ENCODE data around the gene TRAIP.
"Not testable (repeated sequence)": the region's sequence is repeated elsewhere in the genome, so short reads cannot be mapped to it uniquely, and the experiment has no call there.

Gene TRAIP

GRCh38 chr3:49844464-49845183 is 11.7 kb downstream of the TRAIP start:
- no peak overlapping the region for H3K9ac ChIP-seq (ENCODE audit: low read length)
- H3K4me1 ChIP-seq (ENCODE audit: insufficient read depth, low read length), result peaks cover 9% of the 10 kb centered on the region
- H3K27ac ChIP-seq (ENCODE audit: low read depth, low read length), result no peak overlapping the region
- no peaks in the 10 kb centered on the region for H3K9me3 ChIP-seq (ENCODE audit: low read length)
- no peaks in the 10 kb centered on the region for H3K36me3 ChIP-seq (ENCODE audit: insufficient read depth, low read length)
- no peak overlapping the region for H3K4me3 ChIP-seq (ENCODE audit: low read depth in 1 of 2, low read length in 2 of 2)
- H3K27me3 ChIP-seq (ENCODE audit: control insufficient read depth in 1 of 2, insufficient read depth in 2 of 2, low read length in 2 of 2), result no peaks in the 10 kb centered on the region

- H3K9me3 ChIP-seq (ENCODE audit: low read length), result no peaks in the 10 kb centered on the region
- H3K4me3 ChIP-seq (ENCODE audit: low read depth in 1 of 2, low read length in 2 of 2), result no peak overlapping the region
- H3K27ac ChIP-seq (ENCODE audit: low read depth, low read length), result no peak overlapping the region
- peaks cover 14% of the 10 kb centered on the region for H3K4me1 ChIP-seq (ENCODE audit: insufficient read depth, low read length)
- H3K36me3 ChIP-seq (ENCODE audit: insufficient read depth, low read length), result no peaks in the 10 kb centered on the region
- H3K27me3 ChIP-seq (ENCODE audit: control insufficient read depth in 1 of 2, insufficient read depth in 2 of 2, low read length in 2 of 2), result no peaks in the 10 kb centered on the region
- H3K9ac ChIP-seq (ENCODE audit: low read length), result no peak overlapping the region
Observed at GRCh38 chr3:49842843-49843517, 13.4 kb downstream of the TRAIP start.

GRCh38 chr3:49841806-49842205 is 14.6 kb downstream of the TRAIP start:
- H3K27me3 ChIP-seq (ENCODE audit: control insufficient read depth in 1 of 2, insufficient read depth in 2 of 2, low read length in 2 of 2), result no peaks in the 10 kb centered on the region
- no peaks in the 10 kb centered on the region for H3K9me3 ChIP-seq (ENCODE audit: low read length)
- no peaks in the 10 kb centered on the region for H3K36me3 ChIP-seq (ENCODE audit: insufficient read depth, low read length)
- no peak overlapping the region for H3K9ac ChIP-seq (ENCODE audit: low read length)
- no peak overlapping the region for H3K4me3 ChIP-seq (ENCODE audit: low read depth in 1 of 2, low read length in 2 of 2)
- peaks cover 14% of the 10 kb centered on the region for H3K4me1 ChIP-seq (ENCODE audit: insufficient read depth, low read length)
- H3K27ac ChIP-seq (ENCODE audit: low read depth, low read length), result no peak overlapping the region

- Histone ChIP-seq H3K36me3 (ENCODE audit: insufficient read depth, low read length) (no peaks in the 10 kb centered on the region), H3K27me3 (ENCODE audit: control insufficient read depth in 1 of 2, insufficient read depth in 2 of 2, low read length in 2 of 2) (no peaks in the 10 kb centered on the region), H3K4me3 (ENCODE audit: low read depth in 1 of 2, low read length in 2 of 2) (no peak overlapping the region), H3K27ac (ENCODE audit: low read depth, low read length) (no peak overlapping the region), H3K9ac (ENCODE audit: low read length) (no peak overlapping the region), H3K9me3 (ENCODE audit: low read length) (no peaks in the 10 kb centered on the region), H3K4me1 (ENCODE audit: insufficient read depth, low read length) (peaks cover 14% of the 10 kb centered on the region)
Observed at GRCh38 chr3:49841126-49841696, 15.2 kb downstream of the TRAIP start.

- Histone ChIP-seq H3K9ac (ENCODE audit: low read length) (no peak overlapping the region), H3K36me3 (ENCODE audit: insufficient read depth, low read length) (no peaks in the 10 kb centered on the region), H3K9me3 (ENCODE audit: low read length) (no peaks in the 10 kb centered on the region), H3K27me3 (ENCODE audit: control insufficient read depth in 1 of 2, insufficient read depth in 2 of 2, low read length in 2 of 2) (no peaks in the 10 kb centered on the region), H3K4me1 (ENCODE audit: insufficient read depth, low read length) (peaks cover 14% of the 10 kb centered on the region), H3K4me3 (ENCODE audit: low read depth in 1 of 2, low read length in 2 of 2) (no peak overlapping the region), H3K27ac (ENCODE audit: low read depth, low read length) (no peak overlapping the region)
Observed at GRCh38 chr3:49840388-49840787, 16.0 kb downstream of the TRAIP start.

GRCh38 chr3:49839193-49839809 is 17.1 kb downstream of the TRAIP start:
- H3K27ac ChIP-seq (ENCODE audit: low read depth, low read length), result no peak overlapping the region
- H3K27me3 ChIP-seq (ENCODE audit: control insufficient read depth in 1 of 2, insufficient read depth in 2 of 2, low read length in 2 of 2), result no peaks in the 10 kb centered on the region
- no peak overlapping the region for H3K9ac ChIP-seq (ENCODE audit: low read length)
- no peaks in the 10 kb centered on the region for H3K36me3 ChIP-seq (ENCODE audit: insufficient read depth, low read length)
- no peaks in the 10 kb centered on the region for H3K9me3 ChIP-seq (ENCODE audit: low read length)
- peaks cover 14% of the 10 kb centered on the region for H3K4me1 ChIP-seq (ENCODE audit: insufficient read depth, low read length)
- no peak overlapping the region for H3K4me3 ChIP-seq (ENCODE audit: low read depth in 1 of 2, low read length in 2 of 2)

GRCh38 chr3:49831341-49831740 is 25.0 kb downstream of the TRAIP start:
- Histone ChIP-seq H3K4me1 (ENCODE audit: insufficient read depth, low read length) (no peaks in the 10 kb centered on the region), H3K9me3 (ENCODE audit: low read length) (no peaks in the 10 kb centered on the region), H3K9ac (ENCODE audit: low read length) (no peak overlapping the region), H3K4me3 (ENCODE audit: low read depth in 1 of 2, low read length in 2 of 2) (no peak overlapping the region), H3K27me3 (ENCODE audit: control insufficient read depth in 1 of 2, insufficient read depth in 2 of 2, low read length in 2 of 2) (no peaks in the 10 kb centered on the region), H3K36me3 (ENCODE audit: insufficient read depth, low read length) (no peaks in the 10 kb centered on the region), H3K27ac (ENCODE audit: low read depth, low read length) (no peak overlapping the region)

GRCh38 chr3:49826016-49826415 is 30.3 kb downstream of the TRAIP start:
- H3K27ac ChIP-seq (ENCODE audit: low read depth, low read length), result no peak overlapping the region
- no peaks in the 10 kb centered on the region for H3K36me3 ChIP-seq (ENCODE audit: insufficient read depth, low read length)
- H3K4me1 ChIP-seq (ENCODE audit: insufficient read depth, low read length), result no peaks in the 10 kb centered on the region
- no peak overlapping the region for H3K9ac ChIP-seq (ENCODE audit: low read length)
- no peak overlapping the region for H3K4me3 ChIP-seq (ENCODE audit: low read depth in 1 of 2, low read length in 2 of 2)
- no peaks in the 10 kb centered on the region for H3K9me3 ChIP-seq (ENCODE audit: low read length)
- H3K27me3 ChIP-seq (ENCODE audit: control insufficient read depth in 1 of 2, insufficient read depth in 2 of 2, low read length in 2 of 2), result no peaks in the 10 kb centered on the region

- H3K4me3 ChIP-seq (ENCODE audit: low read depth in 1 of 2, low read length in 2 of 2); H3K4me1 ChIP-seq (ENCODE audit: insufficient read depth, low read length); H3K27ac ChIP-seq (ENCODE audit: low read depth, low read length); H3K9ac ChIP-seq (ENCODE audit: low read length); H3K9me3 ChIP-seq (ENCODE audit: low read length); H3K27me3 ChIP-seq (ENCODE audit: control insufficient read depth in 1 of 2, insufficient read depth in 2 of 2, low read length in 2 of 2); H3K36me3 ChIP-seq (ENCODE audit: insufficient read depth, low read length): not testable (repeated sequence)
Observed at GRCh38 chr3:49823131-49823530, 33.2 kb downstream of the TRAIP start.

- Histone ChIP-seq H3K4me1 (ENCODE audit: insufficient read depth, low read length) (peaks cover 27% of the 10 kb centered on the region), H3K4me3 (ENCODE audit: low read depth in 1 of 2, low read length in 2 of 2) (peak within 1 kb of the TSS; percentile 56 to 81), H3K9ac (ENCODE audit: low read length) (peak within 1 kb of the TSS; percentile 78), H3K36me3 (ENCODE audit: insufficient read depth, low read length) (peaks cover 37% of the 10 kb centered on the region), H3K27me3 (ENCODE audit: control insufficient read depth in 1 of 2, insufficient read depth in 2 of 2, low read length in 2 of 2) (no peaks in the 10 kb centered on the region), H3K9me3 (ENCODE audit: low read length) (no peaks in the 10 kb centered on the region), H3K27ac (ENCODE audit: low read depth, low read length) (peak within 1 kb of the TSS; percentile 81)
Observed at GRCh38 chr3:49813497-49814174, 42.7 kb downstream of the TRAIP start, which contains the start of gene UBA7. UBA7 (minus strand) TSS chr3:49813953; CDS start chr3:49813787, 166 bp downstream.

- H3K9ac ChIP-seq (ENCODE audit: low read length), result peak overlapping the region; percentile 78
- peak overlapping the region; percentile 56 to 81 for H3K4me3 ChIP-seq (ENCODE audit: low read depth in 1 of 2, low read length in 2 of 2)
- no peaks in the 10 kb centered on the region for H3K9me3 ChIP-seq (ENCODE audit: low read length)
- H3K27ac ChIP-seq (ENCODE audit: low read depth, low read length), result peak overlapping the region; percentile 81
- peaks cover 38% of the 10 kb centered on the region for H3K36me3 ChIP-seq (ENCODE audit: insufficient read depth, low read length)
- peaks cover 27% of the 10 kb centered on the region for H3K4me1 ChIP-seq (ENCODE audit: insufficient read depth, low read length)
- H3K27me3 ChIP-seq (ENCODE audit: control insufficient read depth in 1 of 2, insufficient read depth in 2 of 2, low read length in 2 of 2), result no peaks in the 10 kb centered on the region
Observed at GRCh38 chr3:49812916-49813496, 43.4 kb downstream of the TRAIP start.
